Colonic mucosa (tissue), 4 donors: ENCODE results near the gene ADARB2. TPM values are rescaled to one million over a fixed set of nuclear protein-coding genes. Genes with fewer than 3 reads are reported as not detected.

Experiments used
- DNase-seq: peaks from one replicate; pipeline ENCODE4 v3.0.0-alpha.2; 2020
- H3K27ac ChIP-seq: fragments of 200-600 bp; one replicate; pipeline ENCODE4 v1.8.0; 2021
- H3K27me3 ChIP-seq: fragments of 200-600 bp; one replicate; pipeline ENCODE4 v1.8.0; 2021
- H3K36me3 ChIP-seq: fragments of 200-600 bp; one replicate; pipeline ENCODE4 v1.8.0; 2021
- H3K4me1 ChIP-seq: fragments of 200-600 bp; one replicate; pipeline ENCODE4 v1.8.0; 2021; ENCODE audit warnings: mild to moderate bottlenecking
- H3K4me3 ChIP-seq: fragments of 200-600 bp; one replicate; pipeline ENCODE4 v1.8.0; 2021
- H3K9ac ChIP-seq, 2 donors: one replicate each; pipeline ENCODE4 v1.7.0; 2013; ENCODE audit warnings: control low read depth in 2 of 2, low read depth in 2 of 2, low read length in 2 of 2
- H3K9me3 ChIP-seq: fragments of 200-600 bp; one replicate; pipeline ENCODE4 v1.8.0; 2021
- intact Hi-C: fragments of 100-400 bp; cut with DNase I; formaldehyde crosslinking; loops from one replicate; pipeline ENCODE4 v1.14.1; 2022
- total RNA-seq, 2 donors: library from RNA; stranded (reverse); fragmentation: NEBNext Ultra II Directional in 1 of 2; extraction: Animal tissue kit (Norgen Biotek cat#: 25700) in 1 of 2; gene quantifications; one replicate each; pipeline ENCODE4 v1.2.1, GENCODE V29; 2021
- TF ChIP-seq, protein P1 (sequence below): fragments of 200-600 bp; IDR thresholded peaks from one replicate; pipeline ENCODE4 v1.8.0; 2022; ENCODE audit warnings: antibody characterized with exemption, mild to moderate bottlenecking
- donor health status: healthy.
- donor health status: DM: no; HTN: no; CAD: no.
- donor health status: DM: no; HTN: no; CAD: no.

ADARB2 gene
- under 1 TPM in 1 of 2 donors, not detected in 1; 0.19 TPM for total RNA-seq

DNA sequence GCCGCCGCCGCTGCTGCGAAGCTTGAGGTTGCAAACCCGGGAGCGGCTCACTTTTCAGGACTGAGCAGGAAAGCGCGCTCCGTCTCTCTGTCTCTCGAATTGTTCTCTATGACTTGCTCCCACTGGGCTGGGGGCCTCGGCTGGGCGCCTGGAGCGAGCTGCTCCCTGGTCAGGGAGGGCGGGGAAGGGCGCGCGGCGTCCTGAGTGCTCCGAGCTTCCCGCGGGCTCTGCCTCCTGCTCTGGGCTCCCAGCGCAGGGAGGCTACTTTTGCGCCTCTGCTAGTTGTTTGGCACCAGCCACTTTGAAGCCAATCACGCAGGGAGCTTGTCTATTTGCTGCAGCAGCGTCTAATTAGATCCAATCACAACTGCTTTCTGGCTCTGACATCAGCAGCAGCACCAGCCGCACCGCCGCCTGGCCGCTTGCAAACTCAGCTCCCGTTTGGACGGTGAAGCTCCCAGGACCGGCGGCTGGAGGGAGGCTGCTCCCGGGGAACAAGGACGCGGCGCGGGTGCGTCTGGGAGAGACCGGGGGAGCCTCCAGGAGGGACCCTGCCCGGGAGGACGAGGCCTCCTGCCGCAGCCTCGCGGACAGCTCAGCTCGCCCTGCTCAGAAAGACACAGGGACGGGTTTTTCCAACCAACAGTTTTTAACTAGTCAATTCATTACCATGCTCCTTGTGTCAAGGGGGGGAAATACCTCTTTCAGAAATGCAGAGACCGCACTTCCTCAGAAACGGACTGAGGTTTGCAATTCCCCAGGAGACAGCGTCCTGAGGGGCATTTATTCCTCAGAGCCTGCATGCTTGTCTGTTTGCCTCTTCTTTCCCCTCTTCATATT, at the start of gene ADARB2:
TSS of gene ADARB2 (minus strand) at position 304 of the 840 bp plus-strand sequence.
- H3K36me3 ChIP-seq: no peaks in the 10 kb centered on the region
- no peak for DNase-seq
- H3K27ac ChIP-seq: no peak within 1 kb of the TSS
- H3K9ac ChIP-seq: no peak within 1 kb of the TSS
- peaks cover 30% of the 10 kb centered on the region for H3K27me3 ChIP-seq
- H3K4me3 ChIP-seq: no peak within 1 kb of the TSS
- no peaks in the 10 kb centered on the region for H3K4me1 ChIP-seq
- TF ChIP-seq, protein P1, sequence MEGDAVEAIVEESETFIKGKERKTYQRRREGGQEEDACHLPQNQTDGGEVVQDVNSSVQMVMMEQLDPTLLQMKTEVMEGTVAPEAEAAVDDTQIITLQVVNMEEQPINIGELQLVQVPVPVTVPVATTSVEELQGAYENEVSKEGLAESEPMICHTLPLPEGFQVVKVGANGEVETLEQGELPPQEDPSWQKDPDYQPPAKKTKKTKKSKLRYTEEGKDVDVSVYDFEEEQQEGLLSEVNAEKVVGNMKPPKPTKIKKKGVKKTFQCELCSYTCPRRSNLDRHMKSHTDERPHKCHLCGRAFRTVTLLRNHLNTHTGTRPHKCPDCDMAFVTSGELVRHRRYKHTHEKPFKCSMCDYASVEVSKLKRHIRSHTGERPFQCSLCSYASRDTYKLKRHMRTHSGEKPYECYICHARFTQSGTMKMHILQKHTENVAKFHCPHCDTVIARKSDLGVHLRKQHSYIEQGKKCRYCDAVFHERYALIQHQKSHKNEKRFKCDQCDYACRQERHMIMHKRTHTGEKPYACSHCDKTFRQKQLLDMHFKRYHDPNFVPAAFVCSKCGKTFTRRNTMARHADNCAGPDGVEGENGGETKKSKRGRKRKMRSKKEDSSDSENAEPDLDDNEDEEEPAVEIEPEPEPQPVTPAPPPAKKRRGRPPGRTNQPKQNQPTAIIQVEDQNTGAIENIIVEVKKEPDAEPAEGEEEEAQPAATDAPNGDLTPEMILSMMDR: no peak
- H3K9me3 ChIP-seq: no peaks in the 10 kb centered on the region
- intact Hi-C loops: no loop called here

DNA sequence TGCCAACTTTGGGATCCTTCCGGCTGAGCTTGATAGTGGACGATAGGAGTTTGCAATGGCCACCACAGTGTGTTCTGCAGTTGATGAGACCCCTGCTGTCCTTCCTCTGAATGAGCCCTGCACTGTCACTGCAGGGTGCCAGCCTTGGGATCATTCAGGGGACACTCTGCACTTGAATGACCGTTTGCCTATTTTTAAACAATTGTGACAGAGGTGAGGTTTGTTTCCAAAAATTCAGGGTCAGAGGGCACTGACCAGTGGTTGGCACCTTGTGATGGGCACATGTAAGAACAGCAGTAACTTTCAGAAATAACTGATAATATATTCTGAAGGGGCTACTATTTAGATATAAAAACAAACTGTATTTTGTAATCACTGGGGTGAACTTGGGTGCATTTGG, 48.5 kb upstream of the ADARB2 start:
- Histone ChIP-seq H3K4me3 (no peak overlapping the region), H3K9me3 (no peaks in the 10 kb centered on the region), H3K36me3 (no peaks in the 10 kb centered on the region), H3K27me3 (no peaks in the 10 kb centered on the region), H3K9ac (no peak overlapping the region), H3K27ac (no peak overlapping the region), H3K4me1 (no peaks in the 10 kb centered on the region)
- DNase-seq: no peak
- TF ChIP-seq, protein P1: no peak
- intact Hi-C loops: no loop called here

DNA sequence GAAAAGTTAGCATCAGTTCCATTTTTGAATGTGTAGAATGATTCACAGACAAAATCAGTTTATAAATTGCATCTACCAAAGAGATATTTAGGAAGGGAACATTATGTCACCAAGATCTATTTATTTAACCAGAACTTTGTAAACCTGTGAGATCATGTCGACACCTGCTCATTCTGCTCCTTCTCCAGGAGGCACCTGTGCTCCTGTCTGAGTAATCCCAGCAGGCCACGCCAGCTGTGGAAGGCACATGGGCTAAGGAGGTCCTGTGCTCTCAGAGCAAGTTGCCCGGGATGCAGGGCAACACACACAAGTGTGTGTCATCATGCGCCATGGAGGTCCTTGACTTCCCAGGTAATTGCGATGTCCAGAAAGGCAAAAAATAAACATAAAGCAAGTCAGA, 45.5 kb upstream of the ADARB2 start:
- TF ChIP-seq, protein P1: no peak
- Histone ChIP-seq H3K27me3 (no peaks in the 10 kb centered on the region), H3K36me3 (no peaks in the 10 kb centered on the region), H3K4me1 (no peaks in the 10 kb centered on the region), H3K9me3 (no peaks in the 10 kb centered on the region), H3K4me3 (no peak overlapping the region), H3K9ac (no peak overlapping the region), H3K27ac (no peak overlapping the region)
- intact Hi-C loops: no loop called here
- DNase-seq: no peak

DNA sequence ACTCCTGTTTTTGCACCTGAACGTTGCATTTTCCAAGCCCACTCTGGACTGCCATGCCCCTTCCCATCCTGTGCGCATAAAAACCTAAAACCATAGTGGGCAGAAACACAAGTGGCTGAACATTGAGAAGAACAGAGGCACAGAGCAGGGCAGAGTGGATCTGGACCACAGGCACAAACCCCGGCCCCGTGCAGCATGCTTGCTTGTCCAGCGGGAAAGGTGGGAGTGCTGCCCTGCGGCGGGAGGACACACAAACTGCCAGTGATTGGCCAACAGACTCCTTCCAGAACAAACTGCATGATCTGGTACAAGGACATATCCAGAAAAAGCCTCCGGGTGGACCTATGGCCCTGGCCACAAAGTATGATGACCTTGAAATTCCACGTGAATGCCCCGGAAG, 42.5 kb upstream of the ADARB2 start:
- no peaks in the 10 kb centered on the region for H3K36me3 ChIP-seq
- no peak overlapping the region for H3K27ac ChIP-seq
- DNase-seq: no peak
- intact Hi-C loops: no loop called here
- H3K9me3 ChIP-seq: no peaks in the 10 kb centered on the region
- H3K4me3 ChIP-seq: no peak overlapping the region
- no peaks in the 10 kb centered on the region for H3K27me3 ChIP-seq
- H3K9ac ChIP-seq: no peak overlapping the region
- no peaks in the 10 kb centered on the region for H3K4me1 ChIP-seq
- TF ChIP-seq, protein P1: no peak

DNA sequence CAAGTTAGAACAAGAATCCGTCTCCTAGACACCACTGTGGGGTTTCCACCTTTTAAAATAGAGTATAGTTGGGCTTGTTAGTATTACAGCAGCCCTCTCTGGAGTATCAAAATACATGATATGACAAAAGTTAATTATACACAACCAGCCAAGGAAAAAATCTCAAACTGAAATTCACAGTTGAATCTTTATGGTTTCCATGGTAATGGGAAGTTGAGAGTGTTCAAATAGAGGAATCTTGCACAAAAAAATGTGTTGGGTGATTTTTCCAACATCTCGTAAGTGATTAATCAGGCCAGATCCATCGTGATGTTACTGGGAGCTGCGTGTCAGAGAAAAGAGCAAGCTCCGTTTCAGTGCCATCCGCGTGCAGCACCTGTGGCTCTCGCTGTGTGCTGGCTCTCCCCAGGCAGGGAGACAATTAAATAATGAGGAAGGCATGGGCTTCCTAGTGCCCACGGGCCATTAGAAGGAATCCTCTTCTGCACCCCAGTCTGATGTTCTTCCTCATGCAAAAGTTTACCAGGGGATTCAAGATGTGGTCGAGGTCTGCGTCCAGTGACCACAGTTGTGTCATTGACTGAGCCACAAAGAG, 41.1 kb upstream of the ADARB2 start:
- TF ChIP-seq, protein P1: no peak
- no peaks in the 10 kb centered on the region for H3K27me3 ChIP-seq
- no peak overlapping the region for H3K9ac ChIP-seq
- H3K4me1 ChIP-seq: no peaks in the 10 kb centered on the region
- H3K9me3 ChIP-seq: no peaks in the 10 kb centered on the region
- DNase-seq: no peak
- H3K27ac ChIP-seq: no peak overlapping the region
- H3K4me3 ChIP-seq: no peak overlapping the region
- H3K36me3 ChIP-seq: no peaks in the 10 kb centered on the region
- intact Hi-C loops: no loop called here
